Heart right ventricle (tissue), 16 donors: ENCODE measurements around the gene CARD8. TPM values are rescaled to one million over a fixed set of nuclear protein-coding genes. Genes with fewer than 3 reads are reported as not detected.

Experiments used
- ATAC-seq, 8 donors: fragments of 200-7000 bp; cut with Tn5 transposase; one replicate each; pipeline ENCODE4 v1.9.1; 2020; ENCODE audit warnings: mild to moderate bottlenecking in 8 of 8, moderate library complexity in 8 of 8, moderate number of reproducible peaks in 1 of 8
- DNase-seq, 2 donors: peaks; one replicate each; pipeline ENCODE4 v3.0.0-alpha.2; 2020
- H3K27ac ChIP-seq, 10 donors: fragments of 200-600 bp; sonication (generic) in 2 of 10; one replicate each; pipeline versions ENCODE4 v1.5.0 to v1.8.0; 2020 to 2022; ENCODE audit warnings: mild to moderate bottlenecking in 3 of 10
- H3K27me3 ChIP-seq, 7 donors: fragments of 200-600 bp; one replicate each; pipeline ENCODE4 v1.8.0; 2021 to 2022; ENCODE audit warnings: mild to moderate bottlenecking in 2 of 7
- H3K36me3 ChIP-seq, 9 donors: fragments of 200-600 bp; sonication (generic) in 1 of 9; one replicate each; pipeline versions ENCODE4 v1.5.0 to v1.8.0; 2020 to 2022; ENCODE audit warnings: mild to moderate bottlenecking in 2 of 9
- H3K4me1 ChIP-seq, 9 donors: fragments of 200-600 bp; sonication (generic) in 1 of 9; one replicate each; pipeline versions ENCODE4 v1.5.0 to v1.8.0; 2020 to 2022; ENCODE audit warnings: mild to moderate bottlenecking in 4 of 9
- H3K4me3 ChIP-seq, 10 donors: fragments of 200-600 bp; sonication (generic) in 2 of 10; one replicate each; pipeline versions ENCODE4 v1.5.0 to v1.8.0; 2020 to 2022; ENCODE audit warnings: mild to moderate bottlenecking in 7 of 10, moderate library complexity in 2 of 10
- H3K9me3 ChIP-seq, 11 donors: fragments of 200-600 bp in 10 of 11; sonication (generic) in 2 of 11; one replicate each; pipeline versions ENCODE4 v1.5.0 to v1.8.0; 2013 to 2022; ENCODE audit warnings: mild to moderate bottlenecking in 2 of 11, control low read depth in 1 of 11, moderate library complexity in 1 of 11
- WGBS, 2 donors: extraction: QIAGEN DNeasy Blood & Tissue Kit; methylation state at CpG; one replicate each; pipeline ENCODE4 v1.1.7; 2013; ENCODE audit warnings: inconsistent platforms in 1 of 2; 5-methylcytosine and 5-hydroxymethylcytosine counted together
- intact Hi-C, 10 donors: fragments of 100-400 bp; cut with DNase I; formaldehyde crosslinking; loops; one replicate each; pipeline versions ENCODE4 v1.11.1 to v1.14.2; 2022
- polyA plus RNA-seq, 2 donors: library from polyadenylated mRNA; stranded (reverse); fragments of 200-250 nt; gene quantifications; one replicate each; pipeline ENCODE4 v1.2.3, GENCODE V29; 2013
- total RNA-seq, 10 donors: library from RNA; stranded (reverse); fragmentation: NEBNext Ultra II Directional in 3 of 10; extraction: Animal tissue kit (Norgen Biotek cat#: 25700) in 3 of 10; gene quantifications; one replicate each; pipeline versions ENCODE4 v1.2.1 to v1.2.4, GENCODE V29; 2021 to 2023
- TF ChIP-seq, protein P1 (sequence below), 9 donors: fragments of 200-600 bp; sonication (generic) in 2 of 9; IDR thresholded peaks; one replicate each; pipeline versions ENCODE4 v1.5.0 to v1.8.0; 2021 to 2022; ENCODE audit warnings: antibody characterized with exemption in 9 of 9, mild to moderate bottlenecking in 5 of 9, moderate library complexity in 1 of 9
- donor health status: Arrhythmogenic right ventricular cardiomyopathy.
- donor health status: ischemic (EF 13 %, LVEDD 7.1; RV severe dilation, severe dysfunction).
- donor health status: healthy with polysubstance abuse.
- donor health status: DM: no; HTN: yes; CAD: no.
- donor health status: DM: no; HTN: no; CAD: no.
- donor health status: ischemic (EF 25% LVEDD 6.9; RV normal size, moderate dysfunction).
- donor health status: ischemic (EF 25% LVEDD 5.7; RV mildly dilated, moderate dysfunction).
- donor health status: healthy.
- donor health status: DM: yes; HTN: yes; CAD: no.
- donor health status: Ischemic cardiomyopathy.
- donor health status: ischemic (EF 35%, LVEDD 5.7; RV mildly dilated, moderate dysfunction).
- donor health status: nonischemic (EF 11% LVEDD 7.7; RV severe dilation, severe dysfunction).
- donor health status: DM: yes; HTN: yes; CAD: no.
- donor health status: PGD.
- donor health status: ischemic (EF 29% LVEDD 5.4; RV normal size, mild dysfunction).
- donor health status: nonischemic (EF 23%, LVEDD 6.1; RV moderate dilation, normal function).

Gene CARD8
- total and polyA plus RNA-seq, 12 donors: 18.9 to 49.5 (median 29.4) TPM

GRCh38 chr19:48196933-48197665 is 58.6 kb downstream of the CARD8 start:
- intact Hi-C loops: no loop called here
- Histone ChIP-seq H3K27me3 (no peaks in the 10 kb centered on the region), H3K27ac (peak overlapping the region in 1 of 10 donors; percentile 31), H3K4me1 (peaks cover 0 to 16% (median 12%) of the 10 kb centered on the region in 9 donors), H3K4me3 (no peak overlapping the region), H3K36me3 (peaks cover 0 to 3% (median 0%) of the 10 kb centered on the region in 9 donors), H3K9me3 (no peaks in the 10 kb centered on the region)
- ATAC-seq (peak; percentile 32 to 79 (median 58)), DNase-seq (no peak)
- TF ChIP-seq, protein P1, sequence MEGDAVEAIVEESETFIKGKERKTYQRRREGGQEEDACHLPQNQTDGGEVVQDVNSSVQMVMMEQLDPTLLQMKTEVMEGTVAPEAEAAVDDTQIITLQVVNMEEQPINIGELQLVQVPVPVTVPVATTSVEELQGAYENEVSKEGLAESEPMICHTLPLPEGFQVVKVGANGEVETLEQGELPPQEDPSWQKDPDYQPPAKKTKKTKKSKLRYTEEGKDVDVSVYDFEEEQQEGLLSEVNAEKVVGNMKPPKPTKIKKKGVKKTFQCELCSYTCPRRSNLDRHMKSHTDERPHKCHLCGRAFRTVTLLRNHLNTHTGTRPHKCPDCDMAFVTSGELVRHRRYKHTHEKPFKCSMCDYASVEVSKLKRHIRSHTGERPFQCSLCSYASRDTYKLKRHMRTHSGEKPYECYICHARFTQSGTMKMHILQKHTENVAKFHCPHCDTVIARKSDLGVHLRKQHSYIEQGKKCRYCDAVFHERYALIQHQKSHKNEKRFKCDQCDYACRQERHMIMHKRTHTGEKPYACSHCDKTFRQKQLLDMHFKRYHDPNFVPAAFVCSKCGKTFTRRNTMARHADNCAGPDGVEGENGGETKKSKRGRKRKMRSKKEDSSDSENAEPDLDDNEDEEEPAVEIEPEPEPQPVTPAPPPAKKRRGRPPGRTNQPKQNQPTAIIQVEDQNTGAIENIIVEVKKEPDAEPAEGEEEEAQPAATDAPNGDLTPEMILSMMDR (IDR thresholded peaks at IDR 0.05): no peak
- 31 to 33% methylated on average over 13 of the region's 13 CpGs for WGBS, 2 donors

- TF ChIP-seq, protein P1 (IDR thresholded peaks at IDR 0.05): no peak
- Histone ChIP-seq H3K27me3 (no peaks in the 10 kb centered on the region), H3K4me1 (peaks cover 0 to 16% (median 12%) of the 10 kb centered on the region in 9 donors), H3K9me3 (no peaks in the 10 kb centered on the region), H3K36me3 (peaks cover 0 to 3% (median 0%) of the 10 kb centered on the region in 9 donors), H3K4me3 (no peak overlapping the region), H3K27ac (peak overlapping the region in 1 of 10 donors; percentile 31)
- ATAC-seq (peak in 7 of 8 donors; percentile 7 to 32 (median 25)), DNase-seq (no peak)
- intact Hi-C loops: no loop called here
- 58 to 63% methylated on average over 23 of the region's 23 CpGs for WGBS, 2 donors
These were observed 59.4 kb downstream of the CARD8 start for GRCh38 chr19:48196321-48196763.

- WGBS, 2 donors: 75 to 76% methylated on average over 88 to 95 of the region's 95 CpGs
- TF ChIP-seq, protein P1 (IDR thresholded peaks at IDR 0.05): no peak
- peaks cover 0 to 7% (median 0%) of the 10 kb centered on the region in 9 donors for H3K36me3 ChIP-seq
- ATAC-seq (no peak), DNase-seq (no peak)
- H3K4me1 ChIP-seq: peaks cover 0 to 16% (median 12%) of the 10 kb centered on the region in 9 donors
- H3K27me3 ChIP-seq: no peaks in the 10 kb centered on the region
- no peak overlapping the region for H3K27ac ChIP-seq
- no peaks in the 10 kb centered on the region for H3K9me3 ChIP-seq
- no peak overlapping the region for H3K4me3 ChIP-seq
- intact Hi-C loops: no loop called here
These were observed 60.6 kb downstream of the CARD8 start for GRCh38 chr19:48194844-48195830.
